ENCODE results near the gene PTPRE. TPM values are rescaled to one million over a fixed set of nuclear protein-coding genes. Genes with fewer than 3 reads are reported as not detected.

The PTPRE gene
- total and polyA plus RNA-seq, 4 experiments from 2014 or later, result 6.5 to 27.6 (median 18.9) TPM

DNA sequence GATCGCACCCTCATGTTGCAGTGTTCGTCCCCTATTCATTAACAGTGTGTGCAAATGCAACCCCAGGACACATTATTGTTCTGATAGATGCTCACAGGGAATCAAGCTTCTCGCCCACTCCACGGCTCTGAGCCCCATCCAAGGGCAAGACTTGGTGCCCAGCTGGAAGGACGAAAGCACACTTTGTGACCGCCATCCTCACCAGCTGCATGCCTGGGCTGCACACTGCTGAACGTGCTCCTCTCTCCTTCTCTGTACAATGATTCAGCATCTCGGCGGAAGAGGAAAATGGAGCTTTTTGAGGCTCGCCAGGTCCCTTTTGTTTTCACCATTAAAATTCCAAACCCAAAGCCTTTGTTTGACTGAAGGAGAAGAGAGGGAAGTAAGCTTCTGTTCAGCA lies 177.5 kb downstream of the PTPRE start:
- Histone ChIP-seq H3K27me3 (ENCODE audit: insufficient read depth, low read length) (no peaks in the 10 kb centered on the region), H3K4me1 (ENCODE audit: insufficient read depth, low read length) (no peaks in the 10 kb centered on the region), H3K4me3 (ENCODE audit: low read length in 2 of 2) (no peak overlapping the region), H3K27ac (ENCODE audit: low read depth, low read length) (no peak overlapping the region), H3K36me3 (ENCODE audit: insufficient read depth, low read length) (peaks cover 21% of the 10 kb centered on the region), H3K9me3 (ENCODE audit: control insufficient read depth in 1 of 2, low read length in 2 of 2) (no peaks in the 10 kb centered on the region)
- peak overlapping the region in 1 of 7 donors; percentile 70 for H3K27ac Mint-ChIP-seq
- peaks cover 29 to 49% of the 10 kb centered on the region in 2 donors for H3K36me3 Mint-ChIP-seq
- ChIA-PET CTCF (ENCODE audit: partially characterized antibody) (interaction anchor here (0.9 to 1.5 kb wide), 8 partner anchors 10 to 125 kb away, joined by 3 to 6 read pairs (median 4); no protein-coding TSS in a partner anchor), POLR2A (ENCODE audit: partially characterized antibody) (interaction anchor here (0.6 kb wide), 1 partner anchor 33 kb away, joined by 3 read pairs; no protein-coding TSS in a partner anchor)
- H3K9me3 Mint-ChIP-seq, result no peaks in the 10 kb centered on the region
- H3K4me3 Mint-ChIP-seq, result no peak overlapping the region
- DNase-seq, result no peak
- intact Hi-C loops (cut with micrococcal nuclease), result no loop called here
- no peaks in the 10 kb centered on the region for H3K27me3 Mint-ChIP-seq
- H3K4me1 Mint-ChIP-seq, result peaks cover 0 to 2% (median under 1%) of the 10 kb centered on the region in 4 donors

DNA sequence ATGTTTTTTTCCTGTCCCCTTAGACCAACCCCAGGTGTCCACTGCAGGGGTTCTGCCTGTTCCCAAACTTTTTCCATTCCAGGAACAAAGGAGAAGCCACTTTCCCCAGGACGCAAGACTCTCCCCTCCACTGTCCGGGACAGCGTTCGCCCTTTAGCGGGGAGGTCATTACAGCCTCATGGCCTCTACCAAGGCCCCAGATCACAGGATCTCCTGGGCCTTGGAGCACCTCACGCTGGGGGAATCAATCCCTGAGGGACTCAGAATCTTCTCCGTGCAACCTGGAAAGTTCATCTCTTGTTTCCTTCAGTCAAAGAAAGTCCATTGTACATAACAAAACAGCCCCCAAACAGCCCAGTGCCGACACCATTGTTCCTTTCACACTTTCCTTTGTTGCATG lies 178.1 kb downstream of the PTPRE start:
- POLR2A ChIA-PET (ENCODE audit: partially characterized antibody), result no interaction called here
- peaks cover 23 to 43% of the 10 kb centered on the region in 2 donors for H3K36me3 Mint-ChIP-seq
- H3K9me3 Mint-ChIP-seq, result no peaks in the 10 kb centered on the region
- Histone ChIP-seq H3K4me3 (ENCODE audit: low read length in 2 of 2) (no peak overlapping the region), H3K27ac (ENCODE audit: low read depth, low read length) (no peak overlapping the region), H3K36me3 (ENCODE audit: insufficient read depth, low read length) (peaks cover 15% of the 10 kb centered on the region), H3K9me3 (ENCODE audit: control insufficient read depth in 1 of 2, low read length in 2 of 2) (no peaks in the 10 kb centered on the region), H3K27me3 (ENCODE audit: insufficient read depth, low read length) (no peaks in the 10 kb centered on the region), H3K4me1 (ENCODE audit: insufficient read depth, low read length) (no peaks in the 10 kb centered on the region)
- H3K4me1 Mint-ChIP-seq, result peaks cover 0 to 2% (median under 1%) of the 10 kb centered on the region in 4 donors
- no peak overlapping the region for H3K27ac Mint-ChIP-seq
- CTCF ChIA-PET (ENCODE audit: partially characterized antibody), result interaction anchor here (1.1 to 1.3 kb wide), 2 partner anchors 10 to 66 kb away, joined by 3 to 5 read pairs; no protein-coding TSS in a partner anchor
- intact Hi-C loops (cut with micrococcal nuclease), result no loop called here
- no peaks in the 10 kb centered on the region for H3K27me3 Mint-ChIP-seq
- no peak overlapping the region for H3K4me3 Mint-ChIP-seq
- no peak for DNase-seq

DNA sequence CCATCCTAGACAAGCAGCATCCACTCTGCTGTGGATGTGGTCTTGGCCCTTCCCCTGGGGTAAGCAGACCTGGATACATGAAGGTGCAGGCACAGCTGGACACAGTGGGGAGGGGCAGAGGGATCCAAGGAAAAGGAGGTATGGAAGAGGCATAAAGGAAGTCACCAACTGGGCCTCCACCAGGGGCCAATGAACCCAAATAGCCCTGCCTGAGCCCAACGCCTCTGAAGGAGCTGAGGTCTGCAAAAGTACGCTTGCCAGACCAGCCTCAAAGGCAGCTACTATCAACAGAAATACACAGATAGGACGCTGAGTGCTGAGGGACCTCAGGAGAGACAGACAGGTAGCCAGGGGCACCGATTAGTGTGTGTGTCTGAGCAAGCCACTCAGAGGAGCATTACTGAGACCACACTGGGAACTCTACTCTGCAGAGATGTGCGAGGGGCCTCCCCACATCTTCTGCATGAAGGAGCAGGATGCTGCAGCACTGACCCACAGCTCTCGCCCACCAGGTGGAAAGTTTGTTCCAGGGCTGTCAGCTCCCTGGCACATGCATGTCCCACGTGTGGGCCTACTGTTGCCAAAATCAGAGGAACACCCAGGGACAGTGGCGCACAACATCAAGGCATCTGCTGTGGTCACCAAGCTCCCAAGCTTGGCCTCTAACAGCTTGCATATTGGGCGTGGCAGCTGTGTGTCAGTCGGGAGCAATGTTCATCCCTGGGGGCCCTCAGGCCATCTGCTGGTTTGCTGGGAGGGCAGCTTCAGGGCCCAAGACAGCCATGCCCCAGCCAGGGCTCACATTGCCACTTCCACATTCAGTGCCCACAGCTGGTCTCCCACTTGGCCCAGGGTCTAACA lies 179.3 kb downstream of the PTPRE start:
- intact Hi-C loops (cut with micrococcal nuclease), result no loop called here
- DNase-seq, result no peak
- Mint-ChIP-seq H3K36me3 (peaks cover 13 to 32% of the 10 kb centered on the region in 2 donors), H3K4me1 (peaks cover 0 to 2% (median under 1%) of the 10 kb centered on the region in 4 donors), H3K27ac (peak overlapping the region in 1 of 7 donors; percentile 25), H3K9me3 (no peaks in the 10 kb centered on the region), H3K4me3 (no peak overlapping the region), H3K27me3 (no peaks in the 10 kb centered on the region)
- H3K36me3 ChIP-seq (ENCODE audit: insufficient read depth, low read length), result peaks cover 5% of the 10 kb centered on the region
- H3K9me3 ChIP-seq (ENCODE audit: control insufficient read depth in 1 of 2, low read length in 2 of 2), result no peaks in the 10 kb centered on the region
- H3K27me3 ChIP-seq (ENCODE audit: insufficient read depth, low read length), result no peaks in the 10 kb centered on the region
- ChIA-PET CTCF (ENCODE audit: partially characterized antibody) (interaction anchor here (0.6 to 1.1 kb wide), 3 partner anchors 9 to 63 kb away, joined by 3 to 4 read pairs (median 3); no protein-coding TSS in a partner anchor), POLR2A (ENCODE audit: partially characterized antibody) (no interaction called here)
- no peaks in the 10 kb centered on the region for H3K4me1 ChIP-seq (ENCODE audit: insufficient read depth, low read length)
- no peak overlapping the region for H3K27ac ChIP-seq (ENCODE audit: low read depth, low read length)
- H3K4me3 ChIP-seq (ENCODE audit: low read length in 2 of 2), result no peak overlapping the region

DNA sequence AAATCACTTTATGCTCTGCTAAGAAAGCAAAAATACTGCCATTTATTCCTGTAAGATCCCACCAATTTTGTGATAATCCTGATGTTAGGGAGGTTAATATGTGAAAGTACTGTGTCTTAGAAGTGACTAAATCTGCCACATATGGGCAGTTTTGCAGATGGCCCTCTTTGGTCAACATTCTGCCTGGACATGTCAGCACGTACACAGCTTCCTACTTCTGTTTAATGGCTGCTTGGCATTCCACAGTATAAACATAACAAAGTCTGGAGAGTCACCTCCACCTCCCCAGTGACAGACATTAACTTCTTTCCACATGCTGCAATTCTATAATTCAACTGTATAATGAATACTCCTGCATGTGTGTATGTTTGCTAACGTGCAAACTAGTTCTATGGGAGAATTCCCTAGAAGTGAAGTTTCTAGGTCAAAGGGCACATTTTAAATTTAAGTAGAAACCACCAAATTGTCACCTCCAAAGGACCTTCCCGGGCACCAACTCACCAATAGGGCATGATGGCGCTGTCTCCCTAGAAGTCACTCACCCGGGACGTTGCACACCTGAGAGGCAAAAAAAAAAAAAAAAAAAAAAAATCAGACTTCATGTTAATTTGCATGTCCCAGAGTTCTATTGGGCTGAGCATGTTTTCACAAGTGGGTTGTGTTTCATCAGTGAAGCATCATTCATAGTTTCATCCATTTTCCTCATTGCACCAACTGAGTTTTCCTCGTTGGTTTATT lies 180.4 kb downstream of the PTPRE start:
- ChIA-PET CTCF (ENCODE audit: partially characterized antibody) (no interaction called here), POLR2A (ENCODE audit: partially characterized antibody) (no interaction called here)
- intact Hi-C loops (cut with micrococcal nuclease), result no loop called here
- H3K36me3 ChIP-seq (ENCODE audit: insufficient read depth, low read length), result peaks cover 5% of the 10 kb centered on the region
- Mint-ChIP-seq H3K9me3 (no peaks in the 10 kb centered on the region), H3K4me1 (peaks cover 0 to 2% (median under 1%) of the 10 kb centered on the region in 4 donors), H3K36me3 (peaks cover 13 to 24% of the 10 kb centered on the region in 2 donors), H3K27me3 (no peaks in the 10 kb centered on the region), H3K27ac (no peak overlapping the region), H3K4me3 (no peak overlapping the region)
- no peaks in the 10 kb centered on the region for H3K9me3 ChIP-seq (ENCODE audit: control insufficient read depth in 1 of 2, low read length in 2 of 2)
- no peaks in the 10 kb centered on the region for H3K27me3 ChIP-seq (ENCODE audit: insufficient read depth, low read length)
- H3K4me3 ChIP-seq (ENCODE audit: low read length in 2 of 2), result no peak overlapping the region
- no peak for DNase-seq
- H3K4me1 ChIP-seq (ENCODE audit: insufficient read depth, low read length), result no peaks in the 10 kb centered on the region
- H3K27ac ChIP-seq (ENCODE audit: low read depth, low read length), result no peak overlapping the region

DNA sequence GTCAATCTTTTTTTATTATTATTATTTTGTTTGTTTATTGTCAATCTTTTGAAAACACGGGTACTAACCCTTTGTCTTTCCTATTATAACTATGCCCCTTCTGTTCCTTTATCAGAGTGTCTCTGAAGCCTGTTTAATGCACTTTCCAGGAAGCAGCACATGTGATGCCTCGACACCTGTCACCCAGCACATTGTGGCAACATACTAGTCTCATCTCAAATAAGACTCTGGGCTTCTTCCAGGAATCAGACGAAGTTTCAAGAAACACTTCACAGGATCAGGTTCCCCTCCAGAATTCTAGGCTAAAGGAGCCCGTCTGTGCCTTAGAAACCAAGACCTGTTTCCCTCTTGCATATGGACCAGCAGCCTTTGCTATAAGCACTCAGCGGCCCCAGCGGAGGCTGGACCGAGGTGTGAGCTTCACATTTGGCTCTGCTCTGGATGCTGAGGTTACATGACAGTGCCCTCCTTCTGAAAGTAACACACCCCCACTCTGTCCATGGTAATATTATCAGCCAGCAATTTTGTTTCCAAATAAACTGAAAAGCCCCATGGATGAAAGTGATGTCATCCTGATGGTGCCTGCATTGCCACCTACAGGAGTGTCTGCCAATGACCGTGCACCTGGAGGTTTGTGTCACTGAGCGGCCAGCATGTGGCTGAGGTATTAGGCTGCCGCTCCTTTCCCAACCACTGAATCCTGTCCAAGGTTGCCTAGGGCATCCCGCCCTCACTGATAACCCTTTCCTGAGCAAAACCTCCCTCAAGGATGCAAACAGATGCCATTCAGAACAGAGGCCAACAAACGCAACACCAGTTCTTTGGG lies 181.2 kb downstream of the PTPRE start:
- Histone ChIP-seq H3K4me1 (ENCODE audit: insufficient read depth, low read length) (no peaks in the 10 kb centered on the region), H3K4me3 (ENCODE audit: low read length in 2 of 2) (no peak overlapping the region), H3K27me3 (ENCODE audit: insufficient read depth, low read length) (no peaks in the 10 kb centered on the region), H3K27ac (ENCODE audit: low read depth, low read length) (no peak overlapping the region), H3K36me3 (ENCODE audit: insufficient read depth, low read length) (peaks cover 5% of the 10 kb centered on the region), H3K9me3 (ENCODE audit: control insufficient read depth in 1 of 2, low read length in 2 of 2) (no peaks in the 10 kb centered on the region)
- Mint-ChIP-seq H3K27ac (peak overlapping the region in 1 of 7 donors; percentile 30), H3K27me3 (no peaks in the 10 kb centered on the region), H3K9me3 (no peaks in the 10 kb centered on the region), H3K4me1 (peaks cover 0 to 2% (median under 1%) of the 10 kb centered on the region in 4 donors), H3K36me3 (peaks cover 13 to 22% of the 10 kb centered on the region in 2 donors), H3K4me3 (no peak overlapping the region)
- POLR2A ChIA-PET (ENCODE audit: partially characterized antibody), result no interaction called here
- no peak for DNase-seq
- intact Hi-C loops (cut with micrococcal nuclease), result no loop called here
- CTCF ChIA-PET (ENCODE audit: partially characterized antibody), result no interaction called here

DNA sequence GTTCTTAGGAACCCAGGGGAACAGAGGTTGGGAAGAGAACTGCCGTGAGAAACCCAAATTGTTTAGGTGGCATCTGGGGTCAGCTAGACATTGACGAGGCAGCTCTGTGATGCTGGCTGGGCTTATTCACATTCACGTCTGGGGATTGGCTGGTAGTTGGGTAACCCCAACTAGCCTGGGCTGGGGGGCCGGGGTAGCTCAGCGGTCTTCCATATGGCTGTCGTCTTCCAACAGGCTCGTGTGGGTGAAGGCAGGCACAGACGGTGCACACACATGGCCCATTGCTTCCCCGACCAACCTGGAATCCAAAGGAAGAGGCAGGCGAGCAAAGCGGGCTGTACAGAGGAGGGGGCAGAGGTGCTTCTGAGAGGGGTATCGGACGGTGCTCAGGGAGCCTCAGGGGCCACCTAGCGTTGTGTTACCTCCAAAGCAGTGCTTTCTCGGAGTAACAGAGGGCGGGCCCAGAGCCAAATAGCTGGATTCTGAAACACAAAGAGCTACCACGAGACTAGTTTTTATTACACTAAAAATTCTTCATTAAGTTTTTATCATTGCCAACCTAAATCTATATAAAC lies 184.8 kb downstream of the PTPRE start:
- Mint-ChIP-seq H3K9me3 (no peaks in the 10 kb centered on the region), H3K27me3 (no peaks in the 10 kb centered on the region), H3K27ac (no peak overlapping the region), H3K4me3 (no peak overlapping the region), H3K36me3 (no peaks in the 10 kb centered on the region), H3K4me1 (peaks cover 13 to 20% (median 18%) of the 10 kb centered on the region in 4 donors)
- no peaks in the 10 kb centered on the region for H3K27me3 ChIP-seq (ENCODE audit: insufficient read depth, low read length)
- ChIA-PET POLR2A (ENCODE audit: partially characterized antibody) (no interaction called here), CTCF (ENCODE audit: partially characterized antibody) (no interaction called here)
- no peak for DNase-seq
- H3K9me3 ChIP-seq (ENCODE audit: control insufficient read depth in 1 of 2, low read length in 2 of 2), result no peaks in the 10 kb centered on the region
- H3K36me3 ChIP-seq (ENCODE audit: insufficient read depth, low read length), result no peaks in the 10 kb centered on the region
- peaks cover 20% of the 10 kb centered on the region for H3K4me1 ChIP-seq (ENCODE audit: insufficient read depth, low read length)
- no peak overlapping the region for H3K4me3 ChIP-seq (ENCODE audit: low read length in 2 of 2)
- intact Hi-C loops (cut with micrococcal nuclease), result no loop called here
- no peak overlapping the region for H3K27ac ChIP-seq (ENCODE audit: low read depth, low read length)
